ENCODE measurements around the gene EFNA4. TPM values are rescaled to one million over a fixed set of nuclear protein-coding genes. Genes with fewer than 3 reads are reported as not detected.

Gene EFNA4
- total RNA-seq, 1 experiment from 2014 or later, result 22.7 TPM

DNA sequence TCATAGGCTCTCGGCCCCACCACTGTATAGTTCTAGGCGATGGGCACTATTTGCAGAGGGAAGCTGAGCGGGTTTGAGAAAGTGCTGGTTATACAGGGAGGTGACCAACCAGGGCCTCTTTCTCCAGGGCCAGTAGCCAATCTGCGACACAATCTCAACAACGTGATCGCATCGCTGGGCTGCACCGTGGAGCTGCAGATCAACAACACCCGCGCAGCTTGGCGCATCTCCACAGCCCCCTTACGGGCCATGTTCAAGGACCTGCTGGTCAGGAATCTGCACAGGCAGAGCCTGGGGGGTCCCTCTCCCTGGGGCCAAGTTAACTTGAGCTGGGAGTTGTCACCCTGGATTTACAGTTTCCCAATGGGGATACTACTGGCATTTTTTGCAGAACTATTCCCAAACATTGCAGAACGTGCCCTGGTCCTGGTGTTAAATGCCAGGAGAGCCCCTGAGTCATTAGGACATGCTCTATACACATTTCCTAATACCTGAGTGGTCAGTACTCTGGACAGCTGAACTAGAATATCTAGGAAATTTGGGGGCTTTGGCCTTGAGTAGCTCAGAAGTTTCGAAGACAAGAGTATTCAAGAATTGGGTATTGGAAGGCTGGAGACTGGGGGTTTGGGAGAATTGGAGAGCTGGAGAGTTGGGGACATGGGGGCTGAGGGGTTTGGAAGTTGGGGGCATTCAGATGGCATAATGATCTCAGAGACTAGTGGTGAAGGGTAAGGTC is 23.0 kb upstream of the EFNA4 start:
- Mint-ChIP-seq H3K27ac (no peak overlapping the region), H3K4me3 (no peak overlapping the region), H3K27me3 (ENCODE audit: low read depth) (peaks cover 10% of the 10 kb centered on the region), H3K4me1 (peaks cover 11% of the 10 kb centered on the region), H3K36me3 (no peaks in the 10 kb centered on the region), H3K9me3 (no peaks in the 10 kb centered on the region)
- POLR2A ChIA-PET, result no interaction called here
- TF ChIP-seq PREB (CRISPR knock-in tag; IDR thresholded peaks at IDR 0.05; ENCODE audit: borderline replicate concordance) (no peak), HMGXB4 (CRISPR knock-in tag; IDR thresholded peaks at IDR 0.05) (no peak), MYBL2 (CRISPR knock-in tag; IDR thresholded peaks at IDR 0.05) (no peak)
- TF ChIP-seq, protein P1, sequence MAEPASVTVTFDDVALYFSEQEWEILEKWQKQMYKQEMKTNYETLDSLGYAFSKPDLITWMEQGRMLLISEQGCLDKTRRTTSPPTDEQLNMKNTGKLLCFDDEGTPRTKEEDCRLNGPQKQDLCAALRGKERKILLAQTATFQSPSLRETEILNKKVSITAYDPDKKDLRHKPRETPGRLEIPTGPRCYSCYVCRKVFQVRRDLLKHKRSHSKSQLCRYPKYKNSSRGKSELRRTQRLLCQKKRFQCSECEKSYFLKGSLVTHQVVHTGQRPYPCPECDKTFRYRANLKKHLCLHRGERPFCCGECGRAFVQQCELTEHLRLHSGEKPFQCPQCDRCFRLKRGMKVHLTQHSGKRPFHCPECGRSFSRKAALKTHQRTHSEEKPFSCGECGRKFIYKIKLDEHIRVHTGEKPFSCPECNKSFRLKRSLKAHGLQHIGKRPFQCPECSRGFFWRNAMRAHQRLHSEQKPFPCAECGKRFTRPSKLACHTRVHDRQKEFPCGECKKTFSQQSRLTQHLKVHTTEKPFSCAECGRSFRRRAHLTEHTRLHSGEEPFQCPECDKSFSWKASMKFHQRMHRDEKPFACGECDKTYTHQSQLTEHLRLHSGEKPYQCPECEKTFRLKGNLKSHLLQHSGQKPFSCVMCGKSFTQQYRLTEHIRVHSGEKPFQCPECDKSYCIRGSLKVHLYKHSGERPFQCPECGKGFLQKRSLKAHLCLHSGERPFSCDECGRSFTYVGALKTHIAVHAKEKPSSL (CRISPR knock-in tag; conservative IDR thresholded peaks at IDR 0.05), result no peak
- ATAC-seq (no peak), DNase-seq (ENCODE audit: low spot score) (no peak)
- CTCF ChIA-PET, result interaction anchor here (0.7 to 5.6 kb wide), 12 partner anchors 10 to 51 kb away, joined by 3 to 137 read pairs (median 4); partner anchors contain the start of genes ADAM15 and EFNA4

DNA sequence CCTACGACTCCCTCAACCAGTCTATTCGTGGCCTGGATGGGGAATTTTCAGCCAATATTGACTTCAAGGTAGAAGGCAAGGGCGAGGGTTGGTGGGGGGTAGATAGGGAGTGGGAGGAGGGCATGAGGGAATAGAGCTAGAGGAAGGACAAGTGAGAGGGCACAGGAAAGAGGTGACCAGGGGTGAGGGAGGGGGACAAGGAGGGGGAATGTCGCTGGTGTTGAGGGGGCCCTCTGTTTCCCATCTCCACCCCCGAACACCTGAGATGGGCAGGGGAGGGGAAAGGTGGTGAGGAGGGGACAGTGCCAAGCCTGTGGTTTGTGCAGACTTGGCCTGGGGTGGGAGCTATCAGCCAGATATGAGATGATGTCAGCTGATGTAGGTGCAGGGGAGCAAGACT is 20.8 kb upstream of the EFNA4 start:
- no peak overlapping the region for H3K4me3 Mint-ChIP-seq
- TF ChIP-seq TP53 (CRISPR knock-in tag; IDR thresholded peaks at IDR 0.05) (no peak), JUN (CRISPR knock-in tag; IDR thresholded peaks at IDR 0.05) (no peak), HMGA2 (CRISPR knock-in tag; IDR thresholded peaks at IDR 0.05) (no peak), ZBTB43 (CRISPR knock-in tag; IDR thresholded peaks at IDR 0.05) (no peak), NR1H2 (CRISPR knock-in tag; IDR thresholded peaks at IDR 0.05) (no peak), TEAD1 (CRISPR knock-in tag; IDR thresholded peaks at IDR 0.05) (no peak), ZNF416 (CRISPR knock-in tag; IDR thresholded peaks at IDR 0.05) (no peak), GTF2I (CRISPR knock-in tag; conservative IDR thresholded peaks at IDR 0.05) (no peak), SMAD4 (CRISPR knock-in tag; IDR thresholded peaks at IDR 0.05) (no peak), MLX (CRISPR knock-in tag; IDR thresholded peaks at IDR 0.05) (no peak)
- TF ChIP-seq, protein P2, sequence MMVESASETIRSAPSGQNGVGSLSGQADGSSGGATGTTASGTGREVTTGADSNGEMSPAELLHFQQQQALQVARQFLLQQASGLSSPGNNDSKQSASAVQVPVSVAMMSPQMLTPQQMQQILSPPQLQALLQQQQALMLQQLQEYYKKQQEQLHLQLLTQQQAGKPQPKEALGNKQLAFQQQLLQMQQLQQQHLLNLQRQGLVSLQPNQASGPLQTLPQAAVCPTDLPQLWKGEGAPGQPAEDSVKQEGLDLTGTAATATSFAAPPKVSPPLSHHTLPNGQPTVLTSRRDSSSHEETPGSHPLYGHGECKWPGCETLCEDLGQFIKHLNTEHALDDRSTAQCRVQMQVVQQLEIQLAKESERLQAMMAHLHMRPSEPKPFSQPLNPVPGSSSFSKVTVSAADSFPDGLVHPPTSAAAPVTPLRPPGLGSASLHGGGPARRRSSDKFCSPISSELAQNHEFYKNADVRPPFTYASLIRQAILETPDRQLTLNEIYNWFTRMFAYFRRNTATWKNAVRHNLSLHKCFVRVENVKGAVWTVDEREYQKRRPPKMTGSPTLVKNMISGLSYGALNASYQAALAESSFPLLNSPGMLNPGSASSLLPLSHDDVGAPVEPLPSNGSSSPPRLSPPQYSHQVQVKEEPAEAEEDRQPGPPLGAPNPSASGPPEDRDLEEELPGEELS (CRISPR knock-in tag; IDR thresholded peaks at IDR 0.05), result no peak
- TF ChIP-seq, protein P3, sequence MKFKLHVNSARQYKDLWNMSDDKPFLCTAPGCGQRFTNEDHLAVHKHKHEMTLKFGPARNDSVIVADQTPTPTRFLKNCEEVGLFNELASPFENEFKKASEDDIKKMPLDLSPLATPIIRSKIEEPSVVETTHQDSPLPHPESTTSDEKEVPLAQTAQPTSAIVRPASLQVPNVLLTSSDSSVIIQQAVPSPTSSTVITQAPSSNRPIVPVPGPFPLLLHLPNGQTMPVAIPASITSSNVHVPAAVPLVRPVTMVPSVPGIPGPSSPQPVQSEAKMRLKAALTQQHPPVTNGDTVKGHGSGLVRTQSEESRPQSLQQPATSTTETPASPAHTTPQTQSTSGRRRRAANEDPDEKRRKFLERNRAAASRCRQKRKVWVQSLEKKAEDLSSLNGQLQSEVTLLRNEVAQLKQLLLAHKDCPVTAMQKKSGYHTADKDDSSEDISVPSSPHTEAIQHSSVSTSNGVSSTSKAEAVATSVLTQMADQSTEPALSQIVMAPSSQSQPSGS (CRISPR knock-in tag; IDR thresholded peaks at IDR 0.05; ENCODE audit: borderline replicate concordance, low read depth), result no peak
- TF ChIP-seq, protein P4, sequence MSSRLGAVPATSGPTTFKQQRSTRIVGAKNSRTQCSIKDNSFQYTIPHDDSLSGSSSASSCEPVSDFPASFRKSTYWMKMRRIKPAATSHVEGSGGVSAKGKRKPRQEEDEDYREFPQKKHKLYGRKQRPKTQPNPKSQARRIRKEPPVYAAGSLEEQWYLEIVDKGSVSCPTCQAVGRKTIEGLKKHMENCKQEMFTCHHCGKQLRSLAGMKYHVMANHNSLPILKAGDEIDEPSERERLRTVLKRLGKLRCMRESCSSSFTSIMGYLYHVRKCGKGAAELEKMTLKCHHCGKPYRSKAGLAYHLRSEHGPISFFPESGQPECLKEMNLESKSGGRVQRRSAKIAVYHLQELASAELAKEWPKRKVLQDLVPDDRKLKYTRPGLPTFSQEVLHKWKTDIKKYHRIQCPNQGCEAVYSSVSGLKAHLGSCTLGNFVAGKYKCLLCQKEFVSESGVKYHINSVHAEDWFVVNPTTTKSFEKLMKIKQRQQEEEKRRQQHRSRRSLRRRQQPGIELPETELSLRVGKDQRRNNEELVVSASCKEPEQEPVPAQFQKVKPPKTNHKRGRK (CRISPR knock-in tag; IDR thresholded peaks at IDR 0.05; ENCODE audit: borderline replicate concordance), result no peak
- ChIA-PET CTCF (interaction anchor here (1.0 to 5.6 kb wide), 6 partner anchors 8 to 124 kb away, joined by 3 to 137 read pairs (median 28); partner anchors contain the start of genes ADAM15, EFNA4 and PBXIP1), POLR2A (no interaction called here)
- ATAC-seq (no peak), DNase-seq (ENCODE audit: low spot score) (no peak)
- peaks cover 19% of the 10 kb centered on the region for H3K4me1 Mint-ChIP-seq
- H3K27me3 Mint-ChIP-seq (ENCODE audit: low read depth), result peaks cover 4% of the 10 kb centered on the region
- no peaks in the 10 kb centered on the region for H3K36me3 Mint-ChIP-seq
- H3K9me3 Mint-ChIP-seq, result no peaks in the 10 kb centered on the region
- no peak overlapping the region for H3K27ac Mint-ChIP-seq

Measured in WTC11 (cell line).